Measurements from ENCODE around the gene NAXE.

GRCh38 chr1:156559086-156559796 is 32.3 kb upstream of the NAXE start:
- TF ChIP-seq CTCF (conservative IDR thresholded peaks at IDR 0.05; ENCODE audit: low read depth, low read length) (no peak), EZH2 (IDR thresholded peaks at IDR 0.05; ENCODE audit: low read length, unreplicated experiment) (no peak), EZH2phosphoT487 (IDR thresholded peaks at IDR 0.05; ENCODE audit: borderline replicate concordance, low read length) (no peak)

Data from PC-3 (cell line).